GM12878 (cell line): ENCODE measurements around the gene COX6B1. TPM values are rescaled to one million over a fixed set of nuclear protein-coding genes. Genes with fewer than 3 reads are reported as not detected.

Experiments used
- ASH2L ChIP-seq: fragments of 300-600, 200-600 bp; sonication (generic); IDR thresholded peaks from 2 replicates; pipeline ENCODE4 v1.6.1; 2017; ENCODE audit warnings: low read depth, mild to moderate bottlenecking, borderline replicate concordance
- CBX3 ChIP-seq: fragments of 200-600 bp; sonication (generic); IDR thresholded peaks from 2 replicates; pipeline ENCODE4 v1.6.1; 2016; ENCODE audit warnings: low read depth, borderline replicate concordance
- CEBPZ ChIP-seq: fragments of 150-350 bp; IDR thresholded peaks from 2 replicates; pipeline ENCODE4 v1.6.1; 2016; ENCODE audit warnings: low read depth, low read length
- CHD4 ChIP-seq: fragments of 200-600 bp; sonication (generic); IDR thresholded peaks from 2 replicates; pipeline ENCODE4 v1.6.1; 2016; ENCODE audit warnings: mild to moderate bottlenecking
- CREM ChIP-seq: IDR thresholded peaks from 2 replicates; pipeline ENCODE4 v1.6.1; 2014; ENCODE audit warnings: antibody characterized with exemption, low read depth
- FOS ChIP-seq: IDR thresholded peaks from 3 replicates; pipeline ENCODE4 v1.6.1; 2011; ENCODE audit warnings: borderline replicate concordance; ENCODE audit not compliant: insufficient read length; ENCODE audit errors: extremely low read depth
- HCFC1 ChIP-seq: fragments of 150-350 bp; IDR thresholded peaks from 2 replicates; pipeline ENCODE4 v1.6.1; 2014; ENCODE audit warnings: low read length
- IKZF1 ChIP-seq: fragments of 450-650 bp; conservative IDR thresholded peaks from 2 replicates; pipeline ENCODE4 v1.6.1; 2017; ENCODE audit warnings: antibody characterized with exemption, mild to moderate bottlenecking
- MAX ChIP-seq: IDR thresholded peaks from 2 replicates; pipeline ENCODE4 v1.6.1; 2012; ENCODE audit warnings: low read depth, low read length, improper control_type of control experiment
- MEF2B ChIP-seq: fragments of 450-650 bp; IDR thresholded peaks from 2 replicates; pipeline ENCODE4 v1.6.1; 2018; ENCODE audit warnings: mild to moderate bottlenecking, moderate library complexity; ENCODE audit not compliant: partially characterized antibody, poor library complexity, severe bottlenecking
- MYB ChIP-seq: fragments of 150-350 bp; IDR thresholded peaks from 2 replicates; pipeline ENCODE4 v1.6.1; 2014; ENCODE audit warnings: mild to moderate bottlenecking, low read depth, low read length, borderline replicate concordance
- NFIC ChIP-seq: IDR thresholded peaks from 2 replicates; pipeline ENCODE4 v1.6.1; 2012; ENCODE audit warnings: low read depth, mild to moderate bottlenecking, inconsistent platforms, low read length, moderate library complexity
- NFXL1 ChIP-seq: fragments of 450-650 bp; IDR thresholded peaks from 2 replicates; pipeline ENCODE4 v1.6.1; 2017; ENCODE audit warnings: antibody characterized with exemption, mild to moderate bottlenecking, borderline replicate concordance
- NR2C1 ChIP-seq: fragments of 450-650 bp; IDR thresholded peaks from 2 replicates; pipeline ENCODE4 v1.6.1; 2017; ENCODE audit warnings: antibody characterized with exemption, mild to moderate bottlenecking, moderate library complexity
- POLR2AphosphoS5 ChIP-seq: IDR thresholded peaks from 2 replicates; pipeline ENCODE4 v1.6.1; 2011; ENCODE audit warnings: mild to moderate bottlenecking, low read length, inconsistent platforms
- SMC3 ChIP-seq: IDR thresholded peaks from 2 replicates; pipeline ENCODE4 v1.6.1; 2011; ENCODE audit warnings: low read length, improper control_type of control experiment, borderline replicate concordance
- SUZ12 ChIP-seq: fragments of 200-600 bp; sonication (generic); IDR thresholded peaks from one replicate; pipeline ENCODE4 v1.6.1; 2018; ENCODE audit warnings: antibody characterized with exemption, mild to moderate bottlenecking; ENCODE audit not compliant: unreplicated experiment
- USF1 ChIP-seq: IDR thresholded peaks from 2 replicates; pipeline ENCODE4 v1.6.1; 2011; ENCODE audit warnings: borderline replicate concordance, low read depth, mild to moderate bottlenecking, moderate library complexity, mixed read lengths, low read length; ENCODE audit not compliant: insufficient read depth; ENCODE audit errors: extremely low read length
- ZNF384 ChIP-seq: IDR thresholded peaks from 2 replicates; pipeline ENCODE4 v1.6.1; 2012; ENCODE audit warnings: low read depth, mild to moderate bottlenecking, low read length, improper control_type of control experiment, borderline replicate concordance
- polyA plus RNA-seq, 11 experiments: library from polyadenylated mRNA; depleted of rRNA in 4 of 11; unstranded in 6 of 11; stranded (reverse) in 5 of 11; fragments of >200 nt; fragmentation: Nextera tagmentation in 4 of 11; fragmentation: Illumina TruSeq in 1 of 11; extraction: Ambion mirVana in 4 of 11; extraction: Trizol in 1 of 11; gene quantifications; 1 replicate in 1 of 11; 2 replicates in 10 of 11; pipeline versions ENCODE4 v1.2.1 to v1.2.3, GENCODE V29; 2011 to 2016; ENCODE audit warnings: inconsistent platforms in 2 of 11, missing spikeins in 2 of 11, low read depth in 1 of 11
- total RNA-seq, 4 experiments: library from RNA; depleted of rRNA in 3 of 4; stranded (reverse); fragments of >200 nt in 3 of 4; fragmentation: Illumina TruSeq in 1 of 4; extraction: Trizol in 1 of 4; gene quantifications; 2 replicates each; pipeline versions ENCODE4 v1.2.1 to v1.2.3, GENCODE V29; 2013 to 2021
- TF ChIP-seq, protein P1 (sequence below): fragments of 450-650 bp; formaldehyde crosslinking; IDR thresholded peaks from 2 replicates; pipeline ENCODE4 v1.4.0; 2022; ENCODE audit warnings: mild to moderate bottlenecking, moderate library complexity
- TF ChIP-seq, protein P2 (sequence below): fragments of 450-650 bp; IDR thresholded peaks from 2 replicates; pipeline ENCODE4 v1.6.1; 2018; ENCODE audit warnings: mild to moderate bottlenecking, low read depth, moderate library complexity; ENCODE audit not compliant: partially characterized antibody

The COX6B1 gene
- total and polyA plus RNA-seq, 10 of the 15 experiments (the other 5 are each of a cell fraction or from before 2014, with no cell fraction given) = 500 to 1,700 (median 862) TPM

GRCh38 chr19:35696835-35697234 lies 48.7 kb downstream of the COX6B1 start (continued):
- TF ChIP-seq FOS = no peak
- no peak for TF ChIP-seq ASH2L
- TF ChIP-seq POLR2AphosphoS5 = no peak
- peak; percentile 86 for TF ChIP-seq IKZF1
- TF ChIP-seq SMC3 = no peak
- TF ChIP-seq NR2C1 = no peak
- peak; percentile 23 for TF ChIP-seq MEF2B
- no peak for TF ChIP-seq CBX3
- TF ChIP-seq CREM = peak; percentile 56; the same call in 1 of the 2 replicates
- no peak for TF ChIP-seq USF1
- TF ChIP-seq HCFC1 = no peak
- TF ChIP-seq NFIC = peak; percentile 59; the same call in 1 of the 2 replicates
- TF ChIP-seq MAX = no peak
- TF ChIP-seq SUZ12 = no peak
- TF ChIP-seq CEBPZ = no peak
- no peak for TF ChIP-seq ZNF384
- TF ChIP-seq, protein P1, sequence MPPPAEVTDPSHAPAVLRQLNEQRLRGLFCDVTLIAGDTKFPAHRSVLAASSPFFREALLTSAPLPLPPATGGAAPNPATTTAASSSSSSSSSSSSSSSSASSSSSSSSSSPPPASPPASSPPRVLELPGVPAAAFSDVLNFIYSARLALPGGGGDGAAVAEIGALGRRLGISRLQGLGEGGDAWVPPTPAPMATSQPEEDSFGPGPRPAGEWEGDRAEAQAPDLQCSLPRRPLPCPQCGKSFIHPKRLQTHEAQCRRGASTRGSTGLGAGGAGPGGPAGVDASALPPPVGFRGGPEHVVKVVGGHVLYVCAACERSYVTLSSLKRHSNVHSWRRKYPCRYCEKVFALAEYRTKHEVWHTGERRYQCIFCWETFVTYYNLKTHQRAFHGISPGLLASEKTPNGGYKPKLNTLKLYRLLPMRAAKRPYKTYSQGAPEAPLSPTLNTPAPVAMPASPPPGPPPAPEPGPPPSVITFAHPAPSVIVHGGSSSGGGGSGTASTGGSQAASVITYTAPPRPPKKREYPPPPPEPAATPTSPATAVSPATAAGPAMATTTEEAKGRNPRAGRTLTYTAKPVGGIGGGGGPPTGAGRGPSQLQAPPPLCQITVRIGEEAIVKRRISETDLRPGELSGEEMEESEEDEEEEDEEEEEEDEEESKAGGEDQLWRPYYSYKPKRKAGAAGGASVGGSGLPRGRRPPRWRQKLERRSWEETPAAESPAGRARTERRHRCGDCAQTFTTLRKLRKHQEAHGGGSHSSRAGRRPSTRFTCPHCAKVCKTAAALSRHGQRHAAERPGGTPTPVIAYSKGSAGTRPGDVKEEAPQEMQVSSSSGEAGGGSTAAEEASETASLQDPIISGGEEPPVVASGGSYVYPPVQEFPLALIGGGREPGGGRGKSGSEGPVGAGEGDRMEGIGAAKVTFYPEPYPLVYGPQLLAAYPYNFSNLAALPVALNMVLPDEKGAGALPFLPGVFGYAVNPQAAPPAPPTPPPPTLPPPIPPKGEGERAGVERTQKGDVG (CRISPR knock-in tag) = no peak
- no peak for TF ChIP-seq NFXL1
- no peak for TF ChIP-seq MYB
- no peak for TF ChIP-seq CHD4
- TF ChIP-seq, protein P2, sequence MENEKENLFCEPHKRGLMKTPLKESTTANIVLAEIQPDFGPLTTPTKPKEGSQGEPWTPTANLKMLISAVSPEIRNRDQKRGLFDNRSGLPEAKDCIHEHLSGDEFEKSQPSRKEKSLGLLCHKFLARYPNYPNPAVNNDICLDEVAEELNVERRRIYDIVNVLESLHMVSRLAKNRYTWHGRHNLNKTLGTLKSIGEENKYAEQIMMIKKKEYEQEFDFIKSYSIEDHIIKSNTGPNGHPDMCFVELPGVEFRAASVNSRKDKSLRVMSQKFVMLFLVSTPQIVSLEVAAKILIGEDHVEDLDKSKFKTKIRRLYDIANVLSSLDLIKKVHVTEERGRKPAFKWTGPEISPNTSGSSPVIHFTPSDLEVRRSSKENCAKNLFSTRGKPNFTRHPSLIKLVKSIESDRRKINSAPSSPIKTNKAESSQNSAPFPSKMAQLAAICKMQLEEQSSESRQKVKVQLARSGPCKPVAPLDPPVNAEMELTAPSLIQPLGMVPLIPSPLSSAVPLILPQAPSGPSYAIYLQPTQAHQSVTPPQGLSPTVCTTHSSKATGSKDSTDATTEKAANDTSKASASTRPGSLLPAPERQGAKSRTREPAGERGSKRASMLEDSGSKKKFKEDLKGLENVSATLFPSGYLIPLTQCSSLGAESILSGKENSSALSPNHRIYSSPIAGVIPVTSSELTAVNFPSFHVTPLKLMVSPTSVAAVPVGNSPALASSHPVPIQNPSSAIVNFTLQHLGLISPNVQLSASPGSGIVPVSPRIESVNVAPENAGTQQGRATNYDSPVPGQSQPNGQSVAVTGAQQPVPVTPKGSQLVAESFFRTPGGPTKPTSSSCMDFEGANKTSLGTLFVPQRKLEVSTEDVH = no peak
